ENCODE results near the gene RALGAPA1.
"Not testable (repeated sequence)": the region's sequence is repeated elsewhere in the genome, so short reads cannot be mapped to it uniquely, and the experiment has no call there.

RALGAPA1 gene

GRCh38 chr14:35761922-35762321 is 47.2 kb downstream of the RALGAPA1 start:
- no peak for FAIRE-seq

DNA sequence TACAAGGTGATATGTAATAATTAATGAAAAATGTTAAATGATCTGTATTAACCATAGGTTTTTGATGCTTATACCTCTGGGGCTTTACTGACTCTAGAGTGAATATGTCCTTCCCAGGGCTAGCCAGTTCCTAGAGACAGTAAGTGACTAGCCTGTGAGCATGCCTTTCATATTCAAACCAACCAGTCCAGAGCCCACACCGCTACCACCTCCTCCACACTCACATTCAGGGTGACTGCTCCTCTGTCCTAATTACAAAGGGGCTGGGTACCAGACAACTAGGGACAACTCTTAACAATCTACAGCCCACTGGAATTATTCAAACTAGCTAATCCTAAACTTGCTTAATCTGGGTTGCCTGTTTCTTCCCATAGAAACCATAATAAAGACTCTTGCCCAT is 49.0 kb downstream of the RALGAPA1 start:
- no peak for FAIRE-seq

- FAIRE-seq = no peak
These were observed 50.5 kb downstream of the RALGAPA1 start for GRCh38 chr14:35758523-35759129.

GRCh38 chr14:35754671-35755070 is 54.4 kb downstream of the RALGAPA1 start:
- no peak for FAIRE-seq

DNA sequence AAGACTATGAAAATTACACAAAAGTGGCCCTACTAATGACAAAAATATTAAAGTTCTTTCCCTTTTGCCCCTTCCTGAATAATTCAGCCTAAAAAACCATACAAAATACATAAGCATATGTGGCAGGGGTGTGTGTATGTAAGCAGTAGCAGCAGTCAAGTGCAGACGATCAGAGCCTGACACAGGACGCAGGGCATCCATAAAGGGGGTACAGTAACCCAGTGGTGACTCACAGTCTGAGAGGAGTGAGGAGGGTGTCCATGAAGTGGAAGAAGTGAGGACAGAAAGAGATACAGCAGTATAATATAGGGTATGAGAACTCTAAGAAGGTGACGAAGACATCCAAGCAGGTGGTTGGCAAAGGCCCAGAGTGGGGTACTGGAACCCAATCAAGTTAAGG is 56.7 kb downstream of the RALGAPA1 start:
- no peak for FAIRE-seq

- FAIRE-seq = no peak
These were observed 58.7 kb downstream of the RALGAPA1 start for GRCh38 chr14:35750202-35750904.

- FAIRE-seq = no peak
These were observed 61.7 kb downstream of the RALGAPA1 start for GRCh38 chr14:35747379-35747778.

DNA sequence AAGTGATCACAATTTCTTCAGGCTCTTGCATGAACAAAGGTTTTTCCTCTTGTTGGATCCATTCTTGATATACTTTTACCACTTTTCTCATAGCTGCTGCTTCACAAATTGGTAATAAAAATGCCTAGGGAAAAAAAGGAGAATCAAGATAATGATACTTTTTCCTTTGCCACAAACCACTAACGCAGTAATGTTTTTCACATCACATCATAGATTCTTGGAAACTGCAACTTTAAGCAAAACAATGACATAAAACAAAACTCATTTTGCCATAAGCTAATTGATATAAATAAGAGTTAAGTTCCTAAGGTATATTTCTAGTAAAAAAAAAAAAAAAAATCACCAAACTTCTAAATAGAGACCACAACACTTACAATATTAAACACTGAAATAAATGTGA is 66.7 kb downstream of the RALGAPA1 start:
- FAIRE-seq = no peak

DNA sequence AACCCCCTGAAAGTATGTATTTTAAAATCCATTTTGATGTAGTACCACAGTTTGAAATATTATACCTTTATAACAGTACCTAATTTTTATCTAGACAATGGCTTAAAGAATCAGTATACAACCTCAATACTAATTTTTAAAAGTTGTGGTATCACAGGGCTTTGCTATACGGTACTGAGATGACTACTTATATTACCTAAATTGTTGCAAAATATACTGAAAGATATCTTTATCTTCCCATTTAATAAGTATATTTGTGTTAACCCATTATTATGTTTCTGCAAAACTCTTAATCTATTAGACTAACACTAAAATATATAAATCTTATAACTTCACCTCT is 67.1 kb downstream of the RALGAPA1 start:
- FAIRE-seq = peak; percentile 63

DNA sequence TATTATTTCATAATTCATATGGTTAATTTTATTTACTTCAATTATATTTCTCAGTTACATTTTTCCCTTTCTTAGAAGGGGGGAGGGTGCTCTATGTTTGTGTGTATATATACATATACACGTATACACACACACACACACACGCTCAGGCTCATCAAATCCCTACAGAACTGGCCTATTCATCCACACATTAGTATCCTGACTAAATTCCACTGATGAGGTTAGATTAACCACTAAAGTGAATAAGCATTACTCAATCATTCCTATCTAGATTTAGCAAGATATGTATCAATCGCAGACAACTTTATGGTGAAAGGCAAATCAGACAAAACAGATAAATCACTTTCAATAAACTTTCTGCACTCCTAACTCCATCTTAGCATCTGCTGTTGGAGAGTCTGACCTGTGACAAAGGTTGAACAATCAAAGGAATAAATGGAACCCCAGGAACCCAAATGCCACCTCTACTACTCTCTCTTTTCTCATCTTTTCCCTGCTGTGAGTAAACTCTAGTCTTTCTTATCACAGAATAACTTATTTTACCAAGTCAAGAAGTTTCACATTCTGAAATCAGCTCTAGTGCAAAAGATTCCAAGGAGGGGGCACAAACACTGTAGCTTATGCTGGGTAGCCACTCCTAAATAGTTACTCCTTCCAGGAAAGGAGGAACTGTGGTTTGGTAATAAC is 67.6 kb downstream of the RALGAPA1 start:
- FAIRE-seq = no peak

DNA sequence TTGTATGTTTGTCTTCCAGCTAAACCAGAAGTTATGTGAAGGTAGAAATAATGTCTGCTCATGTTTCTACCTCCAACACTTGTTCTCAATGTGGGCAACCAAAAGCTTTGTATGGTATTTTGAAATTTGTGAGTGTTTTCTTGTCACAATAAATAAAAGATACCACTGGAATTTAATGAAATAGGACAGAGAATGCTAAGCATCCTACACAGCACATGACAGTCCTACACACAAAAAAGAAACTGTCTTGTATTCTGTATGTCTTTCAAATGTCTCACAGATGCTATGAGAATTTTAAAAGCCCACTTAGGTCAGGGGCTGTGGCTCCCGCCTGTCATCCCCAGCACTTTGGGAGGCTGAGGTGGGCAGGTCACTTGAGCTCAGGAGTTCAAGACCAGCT is 68.9 kb downstream of the RALGAPA1 start:
- no peak for FAIRE-seq

DNA sequence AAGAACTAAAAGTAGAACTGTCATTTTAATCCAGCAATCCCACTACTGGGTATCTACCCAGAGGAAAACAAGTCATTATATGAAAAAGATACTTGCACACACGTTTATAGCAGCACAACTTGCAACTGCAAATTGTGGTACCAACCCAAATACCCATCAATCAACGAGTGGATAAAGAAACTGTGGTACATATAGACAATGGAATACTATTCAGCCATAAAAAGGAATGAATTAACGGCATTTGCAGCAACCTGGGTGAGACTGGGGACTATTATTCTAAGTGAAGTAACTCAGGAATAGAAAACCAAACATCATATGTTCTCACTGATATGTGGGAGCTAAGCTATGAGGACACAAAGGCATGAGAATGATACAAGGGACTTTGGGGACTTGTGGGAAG is 73.9 kb downstream of the RALGAPA1 start:
- FAIRE-seq = not testable (repeated sequence)

GRCh38 chr14:35733510-35733909 is 75.6 kb downstream of the RALGAPA1 start:
- FAIRE-seq = not testable (repeated sequence)

DNA sequence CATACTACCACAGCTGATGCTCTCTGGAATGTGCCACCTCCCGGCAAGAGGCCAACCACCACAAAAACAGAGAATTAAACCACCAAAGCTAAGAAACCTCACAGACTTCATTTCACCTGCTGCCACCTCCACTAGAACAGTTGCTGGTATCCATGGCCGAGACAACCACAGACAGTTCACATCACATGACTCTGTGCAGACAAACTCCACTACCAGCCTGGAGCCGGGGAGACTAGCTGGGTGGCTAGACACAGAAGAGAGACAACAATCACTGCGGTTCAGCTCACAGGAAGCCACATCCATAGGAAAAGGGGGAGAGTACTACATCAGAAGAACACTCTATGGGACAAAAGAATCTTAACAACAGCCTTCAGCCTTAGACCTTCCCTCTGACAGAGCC is 78.2 kb downstream of the RALGAPA1 start:
- FAIRE-seq = no peak

DNA sequence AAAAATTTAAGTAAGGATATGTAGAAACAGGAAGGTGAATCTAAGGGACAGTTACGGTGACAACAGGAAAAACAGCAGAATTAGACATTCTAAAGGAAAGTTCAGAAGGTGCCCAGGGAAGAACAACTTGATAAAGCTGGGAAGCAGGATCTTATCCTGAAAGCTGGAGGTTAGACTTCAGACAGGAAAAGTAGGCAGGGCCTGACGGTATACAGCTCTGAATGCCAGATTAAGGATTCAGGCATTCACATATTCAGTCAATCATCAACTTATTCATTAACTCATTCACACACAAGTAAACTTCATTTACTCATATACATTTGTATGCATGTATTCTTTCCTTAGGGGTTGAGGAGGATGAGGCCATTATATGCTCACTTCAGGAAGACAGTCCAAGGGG is 81.3 kb downstream of the RALGAPA1 start:
- FAIRE-seq = no peak

- FAIRE-seq = no peak
These were observed 83.2 kb downstream of the RALGAPA1 start for GRCh38 chr14:35725930-35726329.

DNA sequence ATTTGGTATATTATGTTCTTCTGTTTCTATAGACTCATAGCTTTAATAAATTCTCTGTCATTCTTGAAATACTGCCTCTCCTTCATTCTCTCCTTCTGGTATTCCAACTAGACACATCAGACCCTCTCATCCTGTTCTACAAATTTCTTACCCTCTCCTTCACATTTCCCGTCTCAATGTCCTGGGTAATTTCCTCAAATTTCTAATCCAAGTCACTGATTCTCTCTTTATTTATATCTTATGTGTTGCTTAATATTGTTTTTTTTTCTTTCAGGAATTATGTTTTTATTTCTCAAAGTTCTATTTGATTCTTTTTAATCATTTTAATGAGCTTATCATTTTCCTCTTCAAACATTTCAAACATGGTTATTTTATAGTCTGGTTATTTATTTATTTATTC is 94.0 kb downstream of the RALGAPA1 start:
- FAIRE-seq = peak; percentile 74

DNA sequence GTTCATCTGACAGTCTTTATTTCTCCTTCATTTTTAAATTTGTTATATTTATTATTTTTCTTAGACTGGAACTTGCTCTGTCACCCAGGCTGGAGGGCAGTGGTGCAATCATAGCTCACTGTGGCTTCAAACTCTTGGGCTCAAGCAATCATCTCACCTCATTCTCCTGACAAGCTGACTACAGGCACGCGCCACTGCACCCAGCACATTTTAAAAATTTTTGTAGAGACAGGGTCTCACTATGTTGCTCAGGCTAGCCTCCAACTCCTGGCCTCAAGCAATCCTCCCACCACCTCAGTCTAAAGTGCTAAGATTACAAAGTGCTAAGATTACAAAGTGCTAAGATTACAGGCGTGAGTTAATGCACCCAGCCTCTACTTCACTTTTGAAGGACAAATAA is 96.6 kb downstream of the RALGAPA1 start:
- FAIRE-seq = no peak

GRCh38 chr14:35708062-35708461 is 101.0 kb downstream of the RALGAPA1 start:
- no peak for FAIRE-seq

GRCh38 chr14:35705636-35706035 is 103.5 kb downstream of the RALGAPA1 start:
- no peak for FAIRE-seq

- no peak for FAIRE-seq
These were observed 104.2 kb downstream of the RALGAPA1 start for GRCh38 chr14:35704793-35705493.

DNA sequence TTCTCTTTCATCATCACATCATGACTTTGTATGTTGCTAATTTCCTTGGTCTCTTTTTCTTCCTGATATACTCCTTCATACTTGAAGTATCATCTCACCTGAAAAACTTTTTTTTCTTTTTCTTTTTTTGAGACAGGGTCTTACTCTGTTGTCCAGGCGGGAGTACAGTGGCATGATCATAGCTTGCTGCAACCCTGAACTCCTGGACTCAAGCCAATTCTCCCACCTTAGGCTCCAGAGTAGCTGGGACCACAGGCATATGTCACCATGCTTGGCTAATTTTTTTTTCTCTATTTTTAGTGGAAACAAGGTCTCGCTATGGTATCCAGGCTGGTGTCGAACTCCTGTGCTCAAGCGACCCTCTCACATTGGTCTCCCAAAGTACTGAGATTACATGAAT is 107.6 kb downstream of the RALGAPA1 start:
- FAIRE-seq = no peak

DNA sequence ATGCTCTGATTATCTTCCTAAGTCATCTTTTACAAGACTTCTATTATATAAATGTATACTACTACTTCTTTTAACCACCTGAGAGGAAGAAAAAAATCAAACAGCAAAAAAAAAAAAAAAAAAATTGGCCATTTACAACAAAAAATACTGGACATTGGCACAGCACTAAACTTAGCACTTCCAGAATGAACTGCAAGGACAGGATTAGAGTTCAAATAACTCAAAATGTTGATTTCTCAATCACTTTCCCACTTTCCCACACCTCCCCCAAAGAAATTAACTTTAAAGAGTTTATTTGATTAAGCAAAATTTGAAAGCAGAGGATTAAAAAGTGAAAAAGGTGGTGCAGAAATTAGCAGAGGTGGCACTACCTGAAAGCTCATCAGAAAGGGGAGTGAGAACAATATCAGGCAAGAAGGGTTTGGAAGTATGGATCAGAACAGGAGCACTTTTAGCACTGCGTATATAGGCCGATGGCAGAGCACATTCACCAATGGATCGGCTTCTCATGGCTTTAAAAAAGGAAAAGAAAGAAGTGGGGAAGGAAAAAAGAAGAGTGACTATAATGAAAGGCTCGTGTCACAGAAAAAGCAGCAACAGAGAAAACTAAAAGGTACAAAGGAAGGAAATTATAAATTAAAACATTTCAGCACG is 109.2 kb downstream of the RALGAPA1 start:
- FAIRE-seq = peak; percentile 13
